HG03064 (cell line): ENCODE results near the gene MT2A.

Experiments
- ATAC-seq: cut with Tn5 transposase; IDR thresholded peaks from one replicate; pipeline ENCODE4 v1.9.1; 2021; ENCODE audit warnings: low read depth; ENCODE audit not compliant: unreplicated experiment

Gene MT2A

DNA sequence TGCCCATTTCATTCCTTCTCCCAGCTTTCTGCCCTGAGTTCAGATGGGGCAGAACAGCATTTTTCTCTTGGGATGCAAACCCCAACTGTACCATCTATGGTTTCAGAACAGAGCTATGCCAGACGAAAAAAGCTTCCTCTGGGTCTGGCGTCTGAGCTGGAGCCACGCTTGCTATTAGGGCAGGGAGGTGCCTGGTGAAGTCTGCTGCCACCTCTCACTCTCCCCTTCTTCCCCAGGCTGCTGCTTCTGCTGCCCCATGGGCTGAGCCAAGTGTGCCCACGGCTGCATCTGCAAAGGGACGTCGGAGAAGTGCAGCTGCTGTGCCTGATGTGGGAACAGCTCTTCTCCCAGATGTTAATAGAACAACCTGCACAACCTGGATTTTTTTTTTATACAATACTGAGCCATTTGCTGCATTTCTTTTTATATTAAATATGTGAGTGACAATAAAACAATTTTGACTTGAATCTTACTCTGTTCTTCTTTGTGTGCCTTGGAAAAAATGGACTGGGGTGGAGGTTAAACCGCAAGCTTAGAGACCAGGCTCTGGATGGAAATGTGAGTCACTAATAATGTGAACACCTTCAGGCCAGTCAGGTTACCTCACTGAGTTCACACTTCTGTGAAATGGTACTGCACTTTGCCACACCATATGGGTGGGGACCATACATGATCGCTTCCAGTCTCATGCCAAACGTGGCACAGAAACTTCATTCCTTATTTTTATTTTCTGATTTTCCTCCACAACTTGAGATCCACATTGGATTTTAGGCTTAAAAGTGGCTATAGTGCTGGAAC, 28.4 kb downstream of the MT2A start:
- no peak for ATAC-seq

DNA sequence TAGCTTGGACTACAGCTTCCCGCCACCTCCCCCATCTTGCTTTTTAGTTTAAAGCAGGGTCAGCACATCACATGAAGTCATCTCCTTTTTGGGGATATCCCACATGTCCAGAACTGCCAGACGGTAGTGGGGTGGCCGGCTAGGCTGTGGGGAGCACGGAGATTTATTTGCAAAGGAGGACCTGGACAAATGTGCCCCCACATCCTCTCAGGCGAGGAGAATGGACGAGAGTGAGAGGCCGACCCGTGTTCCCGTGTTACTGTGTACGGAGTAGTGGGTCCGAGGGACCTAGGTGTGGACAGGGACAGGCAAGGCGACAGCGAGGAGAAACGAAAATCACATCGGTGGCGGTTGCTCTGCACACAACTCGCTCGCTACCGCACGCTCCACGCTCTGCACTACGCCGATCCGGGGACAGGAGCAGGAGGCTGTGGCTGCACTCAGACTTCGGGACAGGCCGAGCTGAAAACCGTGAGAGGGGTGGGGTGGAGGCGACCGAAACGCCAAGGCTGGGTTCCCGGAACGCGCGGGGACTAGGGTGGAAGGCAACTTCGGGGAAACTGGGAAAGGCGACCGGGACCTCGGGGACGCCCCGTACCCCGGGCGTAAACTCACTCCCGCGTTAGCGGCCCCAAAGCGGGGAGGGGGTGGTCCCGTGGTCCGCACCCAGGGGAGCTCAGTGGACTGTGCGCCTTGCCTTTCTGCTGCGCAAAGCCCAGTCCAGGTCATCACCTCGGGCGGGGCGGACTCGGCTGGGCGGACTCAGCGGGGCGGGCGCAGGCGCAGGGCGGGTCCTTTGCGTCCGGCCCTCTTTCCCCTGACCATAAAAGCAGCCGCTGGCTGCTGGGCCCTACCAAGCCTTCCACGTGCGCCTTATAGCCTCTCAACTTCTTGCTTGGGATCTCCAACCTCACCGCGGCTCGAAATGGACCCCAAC, 29.7 kb downstream of the MT2A start, which contains the start of gene MT1A:
Gene MT1A, plus strand, starts transcription at position 853 of the 937 bp plus-strand sequence. Its CDS starts 73 bp downstream, at position 926.
- ATAC-seq: no peak

DNA sequence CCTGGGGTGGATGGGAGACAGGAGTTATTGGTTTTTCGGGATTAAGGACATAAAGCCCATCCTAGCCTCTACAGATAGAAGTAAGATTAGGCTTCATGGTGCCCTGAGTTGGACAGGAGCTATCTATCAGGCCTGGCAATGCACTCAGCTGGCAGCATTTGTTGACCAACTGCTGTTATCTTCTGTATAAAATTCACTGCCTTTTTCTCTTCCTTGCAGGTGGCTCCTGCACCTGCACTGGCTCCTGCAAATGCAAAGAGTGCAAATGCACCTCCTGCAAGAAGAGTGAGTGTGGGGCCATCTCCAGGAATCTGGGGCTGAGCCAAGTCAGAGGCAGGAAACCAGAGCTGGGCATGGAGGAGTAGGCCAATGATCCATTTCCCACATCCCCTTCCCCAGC, 30.7 kb downstream of the MT2A start:
- no peak for ATAC-seq

DNA sequence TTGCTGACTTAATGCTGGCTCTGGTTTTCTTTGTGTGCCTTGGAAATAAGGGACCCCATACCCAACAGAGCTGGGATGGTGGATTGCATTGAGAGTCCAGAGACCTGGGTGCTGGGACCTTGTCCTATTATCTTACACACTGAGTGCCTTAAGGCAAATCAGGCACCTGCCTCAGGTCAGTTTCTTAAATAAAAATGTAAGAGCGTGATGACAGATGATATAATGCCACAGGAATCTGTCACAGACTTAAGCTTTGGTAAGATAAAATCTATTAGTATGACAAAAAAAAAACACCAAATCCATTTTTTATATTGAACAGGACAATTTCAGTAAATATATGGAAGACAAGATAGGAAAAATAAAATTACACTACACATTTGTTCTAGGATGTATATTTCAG, 31.7 kb downstream of the MT2A start:
- no peak for ATAC-seq

DNA sequence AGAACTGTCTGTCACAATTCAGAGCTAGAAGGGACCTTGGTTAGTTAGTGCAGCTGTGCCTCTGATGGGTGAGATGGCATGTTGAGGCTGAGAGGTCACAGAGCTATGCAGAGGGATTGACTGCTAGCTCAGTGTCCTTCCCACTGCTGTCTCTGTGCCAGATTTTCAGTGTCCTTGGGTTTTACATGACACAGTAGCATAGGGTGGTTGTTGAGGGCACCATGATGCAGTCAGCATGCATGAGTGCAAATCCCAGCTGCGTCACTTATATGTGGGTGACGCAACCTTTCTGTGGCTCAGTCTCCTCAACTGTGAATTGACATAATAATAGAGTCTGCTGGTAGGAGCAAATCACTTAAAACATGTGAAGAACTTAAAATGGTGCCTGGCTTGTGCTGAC, 32.8 kb downstream of the MT2A start:
- ATAC-seq: no peak

DNA sequence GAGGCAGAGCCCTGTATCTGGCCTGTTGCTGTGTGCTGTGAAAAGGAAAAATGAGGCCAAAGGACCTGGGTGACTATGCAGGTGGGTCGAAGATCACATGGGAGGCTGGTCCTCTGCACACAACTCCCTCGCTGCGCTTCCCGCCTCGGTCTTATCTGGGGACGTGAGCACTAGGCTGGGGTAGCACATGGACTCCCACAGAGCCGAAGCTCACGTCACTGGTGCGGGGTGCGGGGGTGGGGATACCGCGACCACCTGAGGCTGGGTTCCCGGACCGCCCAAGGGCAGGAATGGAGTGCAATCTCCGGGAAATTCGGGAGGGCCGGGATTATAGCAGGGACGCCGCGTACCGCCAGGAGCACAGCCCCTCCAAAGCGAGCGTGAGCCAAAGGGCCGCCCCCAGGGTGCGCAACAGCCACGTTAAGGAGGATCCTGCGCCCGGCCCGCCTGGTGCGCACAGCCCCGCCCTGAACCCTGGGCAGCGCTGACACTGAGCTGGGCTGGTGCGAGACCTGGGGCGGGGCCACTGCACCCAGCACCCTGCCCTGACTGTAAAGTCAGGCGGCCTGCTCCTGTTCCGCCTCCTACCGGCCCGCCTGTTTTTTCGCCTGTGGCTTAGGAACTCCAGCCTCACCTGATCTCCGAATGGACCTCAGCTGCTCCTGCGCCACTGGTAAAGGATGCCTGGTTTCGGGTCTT, 34.8 kb downstream of the MT2A start:
- ATAC-seq: no peak

DNA sequence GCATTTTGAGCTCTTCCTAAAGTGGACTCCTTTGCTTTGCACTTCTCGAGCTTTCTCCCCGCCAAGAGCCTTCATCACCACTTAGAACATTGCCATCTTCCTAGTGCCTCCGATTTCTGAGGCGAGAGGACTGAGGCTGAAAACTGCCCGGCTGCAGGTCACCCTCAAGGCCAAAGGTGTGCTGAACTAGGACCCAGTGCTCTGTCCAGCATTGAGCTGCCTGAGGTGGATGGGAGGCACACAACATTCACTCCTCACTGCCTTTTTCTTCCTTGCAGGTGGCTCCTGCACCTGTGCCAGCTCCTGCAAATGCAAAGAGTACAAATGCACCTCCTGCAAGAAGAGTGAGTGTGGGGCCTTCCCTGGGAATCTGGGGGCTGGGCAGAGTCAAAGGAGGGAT, 35.4 kb downstream of the MT2A start:
- ATAC-seq: no peak

DNA sequence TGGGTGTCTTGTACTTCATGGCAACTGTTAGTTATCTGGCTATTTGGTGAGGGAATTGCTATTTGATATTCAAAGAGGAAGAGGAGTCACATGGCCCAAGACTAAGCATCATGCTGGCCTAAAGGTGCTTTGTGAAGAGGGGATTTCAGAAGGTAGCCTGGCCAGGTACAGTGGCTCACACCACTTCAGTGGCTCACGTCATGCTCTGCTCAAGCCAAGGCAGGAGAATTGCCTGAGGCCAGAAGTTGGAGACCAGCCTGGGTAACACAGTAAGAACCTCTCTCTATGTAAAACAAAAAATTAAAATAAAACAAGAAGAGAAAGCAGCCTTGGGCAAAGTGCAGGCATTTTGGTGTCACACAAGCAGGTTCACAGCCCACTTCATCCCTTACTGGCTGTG, 36.9 kb downstream of the MT2A start:
- ATAC-seq: no peak

DNA sequence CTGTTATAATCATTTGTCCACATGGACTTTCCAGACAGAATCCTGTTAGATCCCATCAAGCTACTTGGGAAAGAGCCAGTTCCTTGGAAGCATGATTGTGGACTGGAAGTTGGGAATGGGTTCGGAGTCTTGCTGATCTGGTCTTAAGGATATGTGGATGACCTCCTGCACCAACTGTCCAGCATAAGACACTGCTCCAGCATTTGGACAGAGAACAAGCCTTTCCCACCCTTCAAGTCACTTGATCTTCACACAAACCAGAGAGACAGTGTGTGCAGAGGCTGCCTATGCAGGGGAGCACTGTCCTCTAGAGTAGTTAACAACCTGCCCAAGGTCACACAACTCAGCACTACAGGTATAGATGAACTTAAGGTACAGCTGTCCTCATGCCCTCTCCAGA, 37.5 kb downstream of the MT2A start:
- no peak for ATAC-seq

DNA sequence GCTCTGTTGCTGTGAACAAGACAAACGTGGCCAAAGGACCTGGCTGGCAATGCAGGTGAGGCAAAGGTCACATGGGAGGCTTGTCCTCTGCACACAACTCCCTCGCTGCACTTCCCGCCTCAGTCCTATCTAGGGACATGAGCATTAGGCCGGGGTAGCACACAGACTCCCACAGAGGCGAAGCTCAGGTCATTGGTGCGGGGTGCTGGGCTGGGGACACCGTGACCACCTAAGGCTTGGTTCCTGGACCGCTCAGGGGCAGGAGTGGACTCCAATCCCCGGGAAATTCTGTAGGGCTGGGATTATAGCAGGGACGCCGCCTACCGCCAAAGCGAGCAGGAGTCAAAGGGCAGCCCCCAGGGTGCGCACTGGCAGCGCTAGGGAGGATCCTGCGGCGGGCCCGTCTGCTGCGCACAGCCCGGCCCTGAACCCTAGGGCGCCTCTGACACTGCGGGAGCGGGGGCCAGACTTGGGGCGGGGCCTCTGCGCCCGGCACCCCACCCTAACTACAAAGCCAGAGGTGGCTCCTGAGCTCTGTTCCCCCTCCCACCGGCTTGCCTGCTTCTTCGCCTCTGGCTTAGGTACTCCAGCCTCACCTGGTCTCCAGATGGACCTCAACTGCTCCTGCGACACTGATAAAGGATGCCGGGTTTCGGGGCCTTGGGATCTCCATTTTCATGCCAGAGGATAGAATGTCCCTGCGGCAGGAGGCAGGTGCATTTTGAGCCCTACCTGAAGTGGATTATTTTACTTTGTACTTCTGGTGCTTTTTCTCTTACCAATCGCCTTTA, 39.5 kb downstream of the MT2A start:
- no peak for ATAC-seq

DNA sequence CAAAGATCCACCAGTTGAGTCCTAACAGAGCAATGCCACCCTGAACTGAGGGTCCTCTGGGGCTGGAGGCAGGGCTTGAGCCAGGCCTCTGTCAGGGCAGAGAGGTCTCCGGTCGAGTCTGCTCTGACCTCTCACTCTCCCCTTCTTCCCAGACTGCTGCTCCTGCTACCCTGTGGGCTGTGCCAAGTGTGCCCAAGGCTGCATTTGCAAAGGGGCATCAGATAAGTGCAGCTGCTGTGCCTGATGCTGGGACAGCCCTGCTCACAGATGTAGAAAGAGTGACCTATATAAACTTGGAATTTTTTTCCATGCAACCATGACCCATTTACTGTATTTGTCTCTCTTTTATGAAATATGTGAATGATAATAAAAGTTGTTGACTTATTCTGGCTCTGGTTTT, 40.9 kb downstream of the MT2A start:
- no peak for ATAC-seq

DNA sequence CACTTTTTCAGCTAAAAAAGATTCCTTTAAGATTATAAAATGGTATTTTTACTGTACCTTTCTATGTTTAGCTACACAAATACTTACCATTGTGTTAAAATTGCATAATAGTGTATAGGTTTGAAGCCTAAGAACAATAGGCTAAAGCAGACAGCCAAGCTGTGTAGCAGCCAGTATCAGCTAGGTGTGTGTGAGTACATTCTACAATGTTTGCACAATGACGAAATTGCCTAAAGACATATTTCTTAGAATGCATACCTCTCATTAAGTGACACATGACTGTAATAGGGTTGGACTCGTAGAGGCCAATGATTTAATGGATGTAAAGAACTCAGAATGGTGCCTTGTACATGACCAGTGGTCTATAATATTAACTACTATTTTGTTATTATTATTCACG, 41.4 kb downstream of the MT2A start:
- ATAC-seq: no peak

DNA sequence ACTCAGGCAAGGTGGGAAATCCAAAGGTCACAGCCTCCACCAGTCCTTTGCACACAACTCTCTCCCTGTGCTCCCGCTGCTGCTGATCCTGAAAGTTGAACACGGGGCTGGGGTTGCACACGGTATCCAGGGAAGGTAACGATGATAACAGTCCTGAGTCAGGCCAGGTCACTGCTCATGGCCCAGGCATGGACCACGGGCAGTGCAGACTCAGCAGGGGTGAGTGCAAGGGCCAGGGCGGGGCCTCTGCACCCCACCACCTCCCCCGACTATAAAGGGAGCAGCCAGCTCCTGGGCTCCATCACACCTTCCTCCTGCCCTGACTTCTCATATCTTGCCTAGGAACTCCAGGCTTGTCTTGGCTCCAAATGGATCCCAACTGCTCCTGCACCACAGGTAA, 43.2 kb downstream of the MT2A start, which contains the start of gene MT1B:
Gene MT1B, plus strand, starts transcription at position 301 of the 400 bp plus-strand sequence. Its CDS starts 68 bp downstream, at position 369.
- no peak for ATAC-seq

DNA sequence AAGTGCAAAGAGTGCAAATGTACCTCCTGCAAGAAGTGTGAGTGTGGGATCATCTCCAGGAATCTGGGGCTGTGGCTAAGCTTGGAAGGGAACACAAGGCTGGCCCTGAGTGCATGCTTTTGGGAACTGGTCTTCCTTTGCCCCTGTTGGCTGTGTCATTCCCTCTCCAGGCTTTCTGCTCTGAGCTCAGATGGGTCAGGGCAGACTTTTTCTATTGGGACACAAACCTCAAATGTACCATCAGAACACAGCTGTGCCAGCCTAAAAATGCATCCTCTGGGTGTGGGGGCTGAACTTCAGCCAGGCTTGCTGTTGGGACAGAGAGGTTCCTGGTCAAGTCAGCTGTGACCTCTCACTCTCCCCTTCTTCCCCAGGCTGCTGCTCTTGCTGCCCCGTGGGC, 44.2 kb downstream of the MT2A start:
- no peak for ATAC-seq

DNA sequence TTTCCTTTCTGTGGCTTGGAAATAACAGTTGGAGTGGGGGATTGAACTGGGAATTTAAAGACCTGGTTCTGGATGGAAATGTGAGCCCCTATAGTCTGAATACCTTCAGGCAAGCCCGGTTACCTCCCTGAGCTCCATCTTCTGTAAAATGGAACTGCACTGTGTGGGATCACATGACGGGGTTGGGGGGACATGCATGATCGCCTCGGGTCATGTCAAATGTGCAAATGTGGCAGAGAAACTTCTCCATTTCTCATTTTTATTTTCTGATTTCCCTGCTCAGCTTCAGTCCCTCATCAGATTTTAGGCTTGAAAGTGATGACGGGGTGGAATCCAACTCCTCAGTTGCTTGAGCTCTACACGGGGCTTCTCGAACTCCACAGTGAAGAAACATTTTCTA, 44.8 kb downstream of the MT2A start:
- ATAC-seq: no peak

DNA sequence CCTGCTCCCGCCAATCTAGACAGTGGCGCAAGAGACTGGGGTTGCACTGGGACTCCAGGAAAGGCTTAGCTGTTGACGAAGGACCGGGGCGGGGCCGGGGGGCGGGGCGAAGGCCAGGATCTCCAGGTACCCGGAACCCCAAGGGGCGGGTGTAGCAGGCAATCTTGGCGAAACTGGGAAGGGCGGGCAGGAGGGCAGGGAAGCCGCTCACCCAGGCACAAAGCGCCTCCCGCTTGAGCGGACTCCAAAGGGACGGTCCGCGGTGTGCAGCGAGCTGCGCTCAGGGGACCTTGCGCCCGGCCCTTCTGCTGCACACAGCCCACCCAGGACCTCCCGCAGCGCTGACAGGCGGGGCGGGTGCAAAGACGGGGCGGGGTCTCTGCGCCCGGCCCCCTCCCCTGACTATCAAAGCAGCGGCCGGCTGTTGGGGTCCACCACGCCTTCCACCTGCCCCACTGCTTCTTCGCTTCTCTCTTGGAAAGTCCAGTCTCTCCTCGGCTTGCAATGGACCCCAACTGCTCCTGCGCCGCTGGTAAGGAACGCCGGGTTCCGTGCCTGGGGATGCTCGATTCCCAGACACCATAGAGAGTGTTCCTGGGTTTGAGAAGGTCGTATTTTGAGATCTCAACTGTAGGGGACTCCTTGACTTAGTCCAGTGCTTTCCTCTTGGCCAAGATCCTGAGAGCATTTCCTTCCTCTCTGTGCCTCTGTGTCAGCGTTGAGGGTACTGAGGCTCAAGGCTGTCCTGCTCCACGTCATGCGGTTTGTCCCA, 49.4 kb downstream of the MT2A start, which contains the start of gene MT1F:
Gene MT1F, plus strand, starts transcription at position 405 of the 772 bp plus-strand sequence. Its CDS starts 100 bp downstream, at position 505.
- no peak for ATAC-seq

DNA sequence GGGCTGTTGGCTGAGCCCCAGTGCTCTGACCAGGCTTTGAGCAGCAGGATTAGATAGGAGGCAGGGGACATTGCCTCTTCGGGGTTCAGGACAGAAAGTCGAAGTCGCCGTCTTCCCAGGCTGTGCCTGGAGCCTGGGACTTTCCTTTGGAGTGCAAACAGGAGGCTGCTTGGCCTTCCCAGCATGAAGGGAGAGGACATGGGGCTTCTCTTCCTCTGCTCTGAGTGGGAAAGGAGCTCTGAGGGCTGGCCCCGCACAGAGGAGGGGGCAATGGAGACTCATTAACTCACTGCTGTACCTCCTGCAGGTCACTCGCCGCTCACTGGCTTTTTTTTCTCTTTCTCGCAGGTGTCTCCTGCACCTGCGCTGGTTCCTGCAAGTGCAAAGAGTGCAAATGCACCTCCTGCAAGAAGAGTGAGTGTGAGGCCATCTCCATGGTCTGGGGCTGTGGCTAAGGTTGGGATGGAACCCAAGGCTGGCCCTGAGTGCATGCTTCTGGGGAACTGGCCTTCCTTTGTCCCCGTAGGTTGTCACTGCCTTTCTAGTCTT, 50.0 kb downstream of the MT2A start:
- no peak for ATAC-seq
